ENCODE results near the gene FLOT2. TPM values are rescaled to one million over a fixed set of nuclear protein-coding genes. Genes with fewer than 3 reads are reported as not detected.
"Not testable (repeated sequence)": the region's sequence is repeated elsewhere in the genome, so short reads cannot be mapped to it uniquely, and the experiment has no call there.

The FLOT2 gene
- total RNA-seq, 1 donor from 2014 or later = 77.3 TPM

- no peak for DNase-seq (ENCODE audit: low read depth, low spot score)
These were observed 18.9 kb upstream of the FLOT2 start for GRCh38 chr17:28916302-28916934.

DNA sequence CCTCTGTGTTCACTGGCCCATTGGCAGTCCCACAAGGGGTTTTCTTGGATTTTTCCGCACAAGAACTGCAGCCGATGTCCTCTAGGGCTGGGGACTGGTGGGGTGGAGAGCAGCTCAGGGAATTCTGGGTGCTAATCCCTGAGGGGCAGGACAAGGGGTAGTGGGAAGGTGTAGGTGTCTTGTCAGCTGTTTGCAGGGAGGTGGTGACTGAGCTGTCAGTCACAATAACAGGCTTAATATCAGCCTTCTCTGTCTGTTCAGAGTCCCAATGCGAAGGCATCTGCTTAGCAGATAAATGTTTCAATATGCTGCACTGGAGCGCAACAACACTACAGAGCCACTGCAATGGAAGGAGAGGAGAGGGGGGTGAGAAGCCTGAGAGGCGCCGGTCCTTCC is 15.4 kb upstream of the FLOT2 start:
- no peak for DNase-seq (ENCODE audit: low read depth, low spot score)

DNA sequence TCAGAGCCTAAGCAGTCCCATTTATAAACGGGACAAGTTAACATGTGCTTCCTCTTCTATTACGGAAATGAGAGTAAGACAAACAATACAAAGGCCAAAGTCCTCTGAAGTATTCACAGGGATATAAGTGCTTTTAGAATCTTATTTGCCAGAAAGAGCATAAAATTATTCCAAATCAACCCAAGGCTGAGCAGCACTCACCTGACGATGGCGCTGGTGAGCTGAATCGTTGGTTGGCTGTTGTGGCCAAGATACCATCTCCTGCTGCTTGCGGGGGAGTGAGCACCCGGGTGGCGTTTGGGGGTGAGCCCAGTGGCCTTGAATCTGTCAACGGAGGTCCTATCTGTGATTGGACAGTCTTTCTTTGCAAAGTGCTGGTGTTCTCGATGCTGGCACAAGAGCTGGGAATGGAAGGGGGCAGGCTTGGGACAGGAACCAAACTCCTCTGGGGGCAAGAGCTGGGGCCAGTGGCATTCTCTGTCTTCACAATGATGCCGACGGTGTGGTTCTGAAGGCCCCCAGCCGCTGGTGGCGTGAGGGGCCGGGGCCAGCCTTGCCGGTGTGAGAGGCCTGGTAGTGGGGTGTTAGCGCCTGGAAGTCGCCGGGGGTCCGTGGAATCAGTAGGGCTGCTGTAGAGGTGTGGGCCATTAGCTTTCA is 14.9 kb upstream of the FLOT2 start:
- DNase-seq (ENCODE audit: low read depth, low spot score) = peak; percentile 65

GRCh38 chr17:28911411-28912045 is 14.0 kb upstream of the FLOT2 start:
- no peak for DNase-seq (ENCODE audit: low read depth, low spot score)

DNA sequence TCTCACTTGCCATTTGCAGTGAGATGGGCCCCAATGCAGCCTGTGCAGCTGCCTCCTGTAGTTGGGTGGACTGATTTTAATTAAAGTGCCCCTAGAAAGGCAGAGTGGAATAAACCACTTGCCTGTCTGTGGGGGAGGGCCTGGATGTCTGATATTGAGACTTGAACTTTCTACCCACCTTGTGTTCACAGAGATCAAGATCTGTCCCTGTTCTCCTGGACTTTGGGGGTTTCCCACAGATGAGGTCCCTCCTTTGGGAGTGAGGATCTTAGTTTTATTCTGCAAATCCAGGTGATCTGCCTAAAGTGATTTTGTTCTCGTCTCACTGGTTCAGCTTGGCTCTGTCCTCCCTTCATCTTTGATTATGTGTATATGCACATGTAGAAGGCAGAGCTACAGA is 13.0 kb upstream of the FLOT2 start:
- no peak for DNase-seq (ENCODE audit: low read depth, low spot score)

DNA sequence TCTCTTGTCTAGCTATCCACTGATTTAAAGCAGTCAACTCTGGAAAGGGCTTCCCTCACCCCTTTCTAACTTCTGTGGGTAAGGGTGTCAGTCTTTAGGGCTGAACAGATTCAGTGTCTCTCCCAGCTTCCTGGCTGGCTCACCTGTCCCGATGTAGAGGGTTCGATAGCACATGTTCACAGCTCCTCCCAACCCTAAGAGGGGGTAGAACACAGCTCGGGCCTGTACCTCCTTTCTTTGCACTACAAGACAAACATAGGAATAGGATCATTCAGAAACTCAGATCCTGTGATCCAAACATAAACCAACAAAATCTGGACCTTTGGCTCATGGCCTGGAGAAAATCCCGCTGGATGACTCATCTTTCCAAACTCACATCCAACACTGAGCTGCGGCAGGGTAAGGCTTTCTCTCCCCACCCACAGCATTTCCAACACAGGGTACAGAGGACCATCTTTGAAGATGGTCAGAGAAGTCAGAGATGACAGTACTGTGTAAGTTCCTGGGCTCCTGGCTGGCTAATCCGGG is 11.2 kb upstream of the FLOT2 start:
- DNase-seq (ENCODE audit: low read depth, low spot score) = peak; percentile 22

GRCh38 chr17:28907709-28908475 is 10.4 kb upstream of the FLOT2 start:
- DNase-seq (ENCODE audit: low read depth, low spot score) = no peak

- no peak for DNase-seq (ENCODE audit: low read depth, low spot score)
These were observed 9.3 kb upstream of the FLOT2 start for GRCh38 chr17:28906706-28907438.

- no peak for DNase-seq (ENCODE audit: low read depth, low spot score)
These were observed 8.7 kb upstream of the FLOT2 start for GRCh38 chr17:28906276-28906675.

DNA sequence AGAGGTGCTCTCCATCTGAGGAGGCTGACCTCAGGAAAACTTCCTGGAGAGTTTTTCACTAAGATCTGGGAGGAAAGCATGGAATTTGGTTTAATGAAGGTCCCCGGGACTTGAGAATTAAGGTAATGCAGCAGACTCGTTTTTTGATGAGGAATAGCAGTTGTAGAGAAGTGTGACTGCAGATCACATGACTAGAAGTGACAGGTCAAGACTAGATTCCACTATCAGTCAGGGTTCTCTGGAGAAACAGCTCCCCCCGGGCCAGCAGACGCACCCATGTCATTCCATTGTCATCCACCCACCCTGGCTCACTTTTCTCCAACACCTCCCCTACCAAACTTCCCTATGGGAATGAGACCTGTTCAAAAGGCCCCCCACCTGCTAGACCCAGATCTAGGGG is 7.3 kb upstream of the FLOT2 start:
- DNase-seq (ENCODE audit: low read depth, low spot score) = no peak

DNA sequence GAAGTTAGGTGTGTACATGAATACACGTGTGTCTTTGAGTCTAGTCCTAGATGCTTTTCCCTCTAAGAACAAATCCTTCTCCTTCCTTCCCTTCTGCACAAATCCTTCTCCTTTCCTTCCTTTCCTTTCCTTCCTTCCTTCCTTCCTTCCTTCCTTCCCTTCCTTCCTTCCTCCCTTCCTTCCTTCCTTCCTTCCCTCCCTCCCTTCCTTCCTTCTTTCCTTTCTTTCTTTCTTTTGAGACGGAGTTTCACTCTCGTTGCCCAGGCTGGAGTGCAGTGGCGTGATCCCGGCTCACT is 6.0 kb upstream of the FLOT2 start:
- DNase-seq (ENCODE audit: low read depth, low spot score) = not testable (repeated sequence)

- DNase-seq (ENCODE audit: low read depth, low spot score) = no peak
These were observed 5.4 kb upstream of the FLOT2 start, which contains the start of gene DHRS13 for GRCh38 chr17:28902819-28903545. TSS of gene DHRS13 (minus strand) at chr17:28903079. CDS start at chr17:28902944, 135 bp downstream.

DNA sequence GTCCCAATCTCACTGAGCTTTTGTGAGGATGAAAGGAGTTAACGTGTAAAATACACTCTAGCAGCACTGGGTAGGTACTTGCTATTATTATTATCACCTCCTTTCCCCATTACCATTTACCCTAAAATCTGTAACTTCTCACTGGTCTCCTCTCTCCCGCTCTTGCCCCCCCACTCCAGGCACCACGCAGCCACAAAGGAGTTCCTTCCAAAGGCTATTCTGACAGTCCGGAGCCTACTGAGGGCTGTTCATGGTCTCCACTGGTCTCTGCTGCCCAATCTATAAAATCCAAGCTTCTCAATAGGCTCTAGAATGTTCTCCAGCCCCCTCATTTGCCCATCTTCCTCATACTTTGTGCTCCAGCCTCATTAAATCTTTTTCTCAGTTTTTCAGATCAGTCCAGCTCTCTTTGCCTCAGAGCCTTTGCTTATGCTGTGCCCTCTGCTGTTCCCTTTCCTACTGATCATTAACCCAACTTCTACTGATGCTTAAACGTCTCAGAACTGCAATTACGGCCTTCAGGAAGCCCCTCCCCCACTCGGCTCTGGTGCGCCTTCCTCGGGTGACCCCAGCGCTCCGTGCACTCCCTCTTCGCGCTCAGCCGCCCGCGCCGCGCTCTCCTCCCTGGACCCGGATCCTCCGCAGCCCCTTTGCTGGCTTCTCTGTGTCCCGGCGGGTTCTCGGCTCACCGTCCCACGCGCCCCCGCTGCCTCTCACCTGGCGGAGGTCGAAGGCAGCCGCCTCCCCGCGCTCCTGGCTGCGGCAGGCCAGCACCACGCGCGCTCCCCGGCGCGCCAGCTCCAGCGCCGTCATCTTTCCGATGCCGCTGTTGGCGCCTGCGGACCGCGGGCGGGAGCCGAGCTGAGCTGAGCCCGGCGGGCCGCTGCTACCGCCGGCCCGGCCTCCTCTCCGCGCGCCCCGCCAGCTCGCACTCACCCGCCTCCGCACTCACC is 4.6 kb upstream of the FLOT2 start:
- DNase-seq (ENCODE audit: low read depth, low spot score) = no peak

DNA sequence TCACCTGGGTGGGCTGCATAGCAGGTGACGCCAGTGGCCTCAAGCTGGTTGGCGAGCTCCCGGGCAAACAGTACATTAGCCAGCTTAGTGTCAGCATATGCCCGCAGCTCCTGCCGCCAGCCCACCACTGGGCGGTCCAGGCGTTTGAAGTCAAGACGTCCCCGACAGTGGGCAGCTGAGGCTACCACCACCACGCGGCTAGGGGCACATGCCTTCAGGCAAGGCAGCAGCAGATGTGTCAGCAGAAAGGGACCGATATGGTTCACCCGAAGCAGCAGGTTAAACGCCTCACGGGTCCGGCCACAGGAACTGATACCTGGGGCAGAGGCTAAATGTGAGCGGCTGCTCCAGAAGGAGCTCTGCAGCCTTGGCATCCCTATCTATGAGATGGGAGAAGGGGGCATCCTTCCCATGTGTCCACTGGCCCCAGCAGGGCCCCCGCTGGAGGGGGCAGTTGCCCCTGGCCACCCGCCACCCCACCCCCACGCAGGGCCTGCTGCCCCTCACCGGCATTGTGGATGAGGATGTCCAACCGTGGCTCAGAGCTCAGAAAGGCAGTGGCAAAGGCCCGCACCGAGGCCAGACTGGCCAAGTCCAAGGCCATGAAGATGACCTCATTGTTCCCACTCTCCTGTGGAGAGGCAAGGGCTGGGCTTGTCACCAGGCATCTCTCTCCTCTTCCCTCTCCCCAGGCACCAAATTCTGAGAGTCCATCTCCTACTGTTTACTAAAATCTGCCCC is 3.6 kb upstream of the FLOT2 start:
- DNase-seq (ENCODE audit: low read depth, low spot score) = no peak

- DNase-seq (ENCODE audit: low read depth, low spot score) = no peak
These were observed 1.8 kb upstream of the FLOT2 start for GRCh38 chr17:28899212-28899815.

- DNase-seq (ENCODE audit: low read depth, low spot score) = no peak
These were observed 1.0 kb upstream of the FLOT2 start for GRCh38 chr17:28898527-28898955.

GRCh38 chr17:28897769-28898526 is 415 bp upstream of the FLOT2 start:
- DNase-seq (ENCODE audit: low read depth, low spot score) = no peak

GRCh38 chr17:28896491-28896883 is 1.0 kb downstream of the FLOT2 start:
- no peak for DNase-seq (ENCODE audit: low read depth, low spot score)

Measured in pulmonary artery endothelial cell (primary cell).